H7 (cell line): ENCODE results near the gene VGLL1. TPM values are rescaled to one million over a fixed set of nuclear protein-coding genes. Genes with fewer than 3 reads are reported as not detected.

Experiments used
- DNase-seq: peaks from one replicate; pipeline ENCODE4 v3.0.0; 2012
- H3K27me3 ChIP-seq: 2 replicates; pipeline ENCODE4 v1.6.0; 2011; ENCODE audit warnings: mild to moderate bottlenecking, low read length; ENCODE audit not compliant: control insufficient read depth, insufficient read depth
- H3K36me3 ChIP-seq: replicated peaks from 2 replicates; pipeline ENCODE4 v1.5.1; 2011; ENCODE audit warnings: low read length; ENCODE audit not compliant: control insufficient read depth, insufficient read depth
- H3K4me3 ChIP-seq: 2 replicates; pipeline ENCODE4 v1.5.1; 2011; ENCODE audit warnings: low read depth, mild to moderate bottlenecking, control low read depth, low read length, moderate library complexity; ENCODE audit not compliant: insufficient read depth
- total RNA-seq: library from RNA; depleted of rRNA; stranded (reverse); fragments of >200 nt; shearing (Covaris generic); gene quantifications from 2 replicates; pipeline ENCODE4 v1.2.3, GENCODE V29; 2014; rRNA removed

Gene VGLL1
- total RNA-seq, 1 experiment from 2014 or later: not detected

- Histone ChIP-seq H3K36me3 (no peaks in the 10 kb centered on the region), H3K27me3 (no peaks in the 10 kb centered on the region), H3K4me3 (no peak overlapping the region)
- DNase-seq: no peak
Observed at GRCh38 chrX:136585262-136585661, 53.2 kb downstream of the VGLL1 start.

- DNase-seq: no peak
- H3K36me3 ChIP-seq: no peaks in the 10 kb centered on the region
- no peak overlapping the region for H3K4me3 ChIP-seq
- H3K27me3 ChIP-seq: no peaks in the 10 kb centered on the region
Observed at GRCh38 chrX:136585960-136586359, 53.9 kb downstream of the VGLL1 start.

- DNase-seq: no peak
- H3K4me3 ChIP-seq: no peak overlapping the region
- no peaks in the 10 kb centered on the region for H3K36me3 ChIP-seq
- no peaks in the 10 kb centered on the region for H3K27me3 ChIP-seq
Observed at GRCh38 chrX:136586386-136586785, 54.4 kb downstream of the VGLL1 start.

- Histone ChIP-seq H3K4me3 (no peak overlapping the region), H3K27me3 (no peaks in the 10 kb centered on the region), H3K36me3 (no peaks in the 10 kb centered on the region)
- no peak for DNase-seq
Observed at GRCh38 chrX:136587532-136587931, 55.5 kb downstream of the VGLL1 start.

GRCh38 chrX:136588036-136588435 is 56.0 kb downstream of the VGLL1 start:
- H3K4me3 ChIP-seq: no peak overlapping the region
- DNase-seq: no peak
- no peaks in the 10 kb centered on the region for H3K36me3 ChIP-seq
- no peaks in the 10 kb centered on the region for H3K27me3 ChIP-seq

GRCh38 chrX:136589966-136590365 is 58.0 kb downstream of the VGLL1 start:
- no peaks in the 10 kb centered on the region for H3K27me3 ChIP-seq
- H3K36me3 ChIP-seq: no peaks in the 10 kb centered on the region
- no peak overlapping the region for H3K4me3 ChIP-seq
- DNase-seq: no peak

GRCh38 chrX:136597356-136597755 is 65.3 kb downstream of the VGLL1 start:
- H3K36me3 ChIP-seq: no peaks in the 10 kb centered on the region
- H3K4me3 ChIP-seq: no peak overlapping the region
- DNase-seq: no peak
- no peaks in the 10 kb centered on the region for H3K27me3 ChIP-seq

- no peak overlapping the region for H3K4me3 ChIP-seq
- no peak for DNase-seq
- no peaks in the 10 kb centered on the region for H3K36me3 ChIP-seq
- H3K27me3 ChIP-seq: no peaks in the 10 kb centered on the region
Observed at GRCh38 chrX:136597954-136598353, 65.9 kb downstream of the VGLL1 start.

- Histone ChIP-seq H3K27me3 (no peaks in the 10 kb centered on the region), H3K36me3 (no peaks in the 10 kb centered on the region), H3K4me3 (no peak overlapping the region)
- DNase-seq: no peak
Observed at GRCh38 chrX:136598631-136599030, 66.6 kb downstream of the VGLL1 start.

- Histone ChIP-seq H3K4me3 (no peak overlapping the region), H3K27me3 (no peaks in the 10 kb centered on the region), H3K36me3 (no peaks in the 10 kb centered on the region)
- DNase-seq: no peak
Observed at GRCh38 chrX:136600059-136600458, 68.0 kb downstream of the VGLL1 start.

Other genes with a start within 250 kb of the VGLL1 start
- not detected in 2 replicates for gene ADGRG4, start 231.3 kb upstream of the VGLL1 start, total RNA-seq
- gene BRS3, start 44.3 kb upstream of the VGLL1 start, total RNA-seq: not detected in 2 replicates
- 61.4 and 72.0 TPM in 2 replicates for gene HTATSF1, start 34.6 kb upstream of the VGLL1 start, total RNA-seq
- gene CD40LG, start 115.9 kb downstream of the VGLL1 start, total RNA-seq: not detected in 2 replicates
- gene ARHGEF6, start 248.7 kb downstream of the VGLL1 start, total RNA-seq: 12.4 and 17.3 TPM in 2 replicates